Testis (tissue), 3 donors: Measurements from ENCODE around the gene PLEKHA7. TPM values are rescaled to one million over a fixed set of nuclear protein-coding genes. Genes with fewer than 3 reads are reported as not detected.
"Not testable (repeated sequence)": the region's sequence is repeated elsewhere in the genome, so short reads cannot be mapped to it uniquely, and the experiment has no call there.

ENCODE experiments used
- DNase-seq: peaks from one replicate; pipeline ENCODE4 v3.0.0-alpha.2; 2019
- H3K27ac ChIP-seq, 2 donors: fragments of 200-600 bp; sonication (generic); one replicate each; pipeline ENCODE4 v1.5.1; 2019
- H3K27me3 ChIP-seq: fragments of 200-600 bp; sonication (generic); one replicate; pipeline ENCODE4 v1.5.1; 2019
- H3K36me3 ChIP-seq: fragments of 200-600 bp; sonication (generic); one replicate; pipeline ENCODE4 v1.5.1; 2017; ENCODE audit warnings: low read depth; ENCODE audit errors: missing control alignments
- H3K4me1 ChIP-seq: fragments of 200-600 bp; sonication (generic); one replicate; pipeline ENCODE4 v1.5.1; 2019
- H3K4me3 ChIP-seq, 2 donors: fragments of 200-600 bp; sonication (generic); one replicate each; pipeline ENCODE4 v1.5.1; 2017 to 2019
- H3K9me3 ChIP-seq: fragments of 200-600 bp; sonication (generic); one replicate; pipeline ENCODE4 v1.5.1; 2017
- CTCF ChIP-seq, 3 experiments: fragments of 450-650 bp in 2 of 3; fragments of 200-600 bp in 1 of 3; sonication (generic) in 1 of 3; IDR thresholded peaks; one replicate each; pipeline ENCODE4 v1.5.1; 2016 to 2019; ENCODE audit warnings: antibody characterized with exemption in 3 of 3, mild to moderate bottlenecking in 2 of 3, moderate library complexity in 1 of 3
- POLR2A ChIP-seq: fragments of 450-650 bp; IDR thresholded peaks from one replicate; pipeline ENCODE4 v1.6.1; 2017; ENCODE audit warnings: antibody characterized with exemption, mild to moderate bottlenecking, moderate library complexity
- WGBS, 2 donors: methylation state at CpG; one replicate each; pipeline ENCODE4 v1.1.5; 2018; 5-methylcytosine and 5-hydroxymethylcytosine counted together
- intact Hi-C: fragments of 100-400 bp; cut with DNase I; formaldehyde crosslinking; loops from one replicate; pipeline ENCODE4 v1.15.1; 2023; ENCODE audit warnings: low total_unique reads
- polyA plus RNA-seq: library from polyadenylated mRNA; stranded (reverse); fragments of 350-450 nt; fragmentation: Illumina TruSeq; extraction: RNeasy Lipid Tissue Mini Kit (QIAGEN cat#74804); gene quantifications from one replicate; pipeline ENCODE4 v1.2.3, GENCODE V29; 2014; ENCODE audit warnings: low read depth, low replicate concordance; ENCODE audit not compliant: insufficient read depth
- total RNA-seq, 2 donors: library from RNA; depleted of rRNA; stranded (reverse); fragments of >200 nt; gene quantifications; one replicate each; pipeline ENCODE4 v1.2.3, GENCODE V29; 2016

Gene PLEKHA7
- total and polyA plus RNA-seq, 3 donors from 2014 or later: 33.0 to 64.9 (median 63.9) TPM

GRCh38 chr11:16911658-16912057, 102.6 kb downstream of the PLEKHA7 start:
- Histone ChIP-seq H3K4me1 (no peaks in the 10 kb centered on the region), H3K36me3 (no peaks in the 10 kb centered on the region), H3K9me3 (no peaks in the 10 kb centered on the region), H3K27ac (no peak overlapping the region), H3K27me3 (no peaks in the 10 kb centered on the region), H3K4me3 (no peak overlapping the region)
- intact Hi-C loops: no loop called here
- no peak for DNase-seq
- 91 to 94% methylated on average over 4 of the region's 4 CpGs for WGBS, 2 donors
- TF ChIP-seq POLR2A: no peak
- no peak for TF ChIP-seq CTCF (IDR thresholded peaks at IDR 0.05)

- intact Hi-C loops: no loop called here
- no peak for DNase-seq
- 81 to 93% methylated on average over 4 of the region's 4 CpGs for WGBS, 2 donors
- no peaks in the 10 kb centered on the region for H3K27me3 ChIP-seq
- no peaks in the 10 kb centered on the region for H3K36me3 ChIP-seq
- TF ChIP-seq POLR2A: no peak
- TF ChIP-seq CTCF (IDR thresholded peaks at IDR 0.05): no peak
- no peaks in the 10 kb centered on the region for H3K4me1 ChIP-seq
- H3K9me3 ChIP-seq: no peaks in the 10 kb centered on the region
- H3K4me3 ChIP-seq: no peak overlapping the region
- no peak overlapping the region for H3K27ac ChIP-seq
These were observed 103.0 kb downstream of the PLEKHA7 start for GRCh38 chr11:16911186-16911585.

GRCh38 chr11:16909359-16910035, 104.7 kb downstream of the PLEKHA7 start:
- Histone ChIP-seq H3K4me1 (no peaks in the 10 kb centered on the region), H3K36me3 (no peaks in the 10 kb centered on the region), H3K27ac (no peak overlapping the region), H3K9me3 (no peaks in the 10 kb centered on the region), H3K27me3 (no peaks in the 10 kb centered on the region), H3K4me3 (no peak overlapping the region)
- 87 to 92% methylated on average over 3 of the region's 3 CpGs for WGBS, 2 donors
- no peak for DNase-seq
- TF ChIP-seq CTCF (IDR thresholded peaks at IDR 0.05) (no peak), POLR2A (no peak)
- intact Hi-C loops: no loop called here

GRCh38 chr11:16905375-16905774, 108.8 kb downstream of the PLEKHA7 start:
- no peaks in the 10 kb centered on the region for H3K9me3 ChIP-seq
- H3K4me3 ChIP-seq: no peak overlapping the region
- DNase-seq: no peak
- H3K4me1 ChIP-seq: no peaks in the 10 kb centered on the region
- H3K27me3 ChIP-seq: no peaks in the 10 kb centered on the region
- H3K36me3 ChIP-seq: no peaks in the 10 kb centered on the region
- 87 to 88% methylated on average over 1 of the region's 1 CpG for WGBS, 2 donors
- no peak overlapping the region for H3K27ac ChIP-seq
- TF ChIP-seq POLR2A: no peak
- intact Hi-C loops: no loop called here

- H3K4me3 ChIP-seq, DNase-seq, H3K27me3 ChIP-seq, H3K36me3 ChIP-seq, H3K4me1 ChIP-seq, H3K9me3 ChIP-seq, intact Hi-C loops, H3K27ac ChIP-seq: not testable (repeated sequence)
- WGBS, 2 donors: 82 to 96% methylated on average over 2 of the region's 2 CpGs
These were observed 109.5 kb downstream of the PLEKHA7 start for GRCh38 chr11:16904761-16905160.

GRCh38 chr11:16902781-16903378, 111.3 kb downstream of the PLEKHA7 start:
- no peaks in the 10 kb centered on the region for H3K4me1 ChIP-seq
- no peak overlapping the region for H3K27ac ChIP-seq
- 69 to 79% methylated on average over 2 of the region's 2 CpGs for whole genome bisulfite sequencing, 2 donors
- no peak overlapping the region for H3K4me3 ChIP-seq
- intact Hi-C loops: no loop called here
- no peaks in the 10 kb centered on the region for H3K27me3 ChIP-seq
- H3K9me3 ChIP-seq: no peaks in the 10 kb centered on the region
- no peaks in the 10 kb centered on the region for H3K36me3 ChIP-seq
- TF ChIP-seq CTCF (IDR thresholded peaks at IDR 0.05) (no peak), POLR2A (no peak)
- DNase-seq: no peak
